HTR-8/SVneo (cell line): ENCODE results near the gene ABL1.
"Not testable (repeated sequence)": the region's sequence is repeated elsewhere in the genome, so short reads cannot be mapped to it uniquely, and the experiment has no call there.

Source experiments
- DNase-seq: peaks from one replicate; pipeline ENCODE4 v3.0.0; 2011; ENCODE audit warnings: low spot score, mixed read lengths; ENCODE audit not compliant: insufficient read length
- FAIRE-seq: peaks from 2 replicates; lab custom pipeline; 2011; peaks lifted over from hg19 to GRCh38; lab: Jason Lieb, UNC

The ABL1 gene

DNA sequence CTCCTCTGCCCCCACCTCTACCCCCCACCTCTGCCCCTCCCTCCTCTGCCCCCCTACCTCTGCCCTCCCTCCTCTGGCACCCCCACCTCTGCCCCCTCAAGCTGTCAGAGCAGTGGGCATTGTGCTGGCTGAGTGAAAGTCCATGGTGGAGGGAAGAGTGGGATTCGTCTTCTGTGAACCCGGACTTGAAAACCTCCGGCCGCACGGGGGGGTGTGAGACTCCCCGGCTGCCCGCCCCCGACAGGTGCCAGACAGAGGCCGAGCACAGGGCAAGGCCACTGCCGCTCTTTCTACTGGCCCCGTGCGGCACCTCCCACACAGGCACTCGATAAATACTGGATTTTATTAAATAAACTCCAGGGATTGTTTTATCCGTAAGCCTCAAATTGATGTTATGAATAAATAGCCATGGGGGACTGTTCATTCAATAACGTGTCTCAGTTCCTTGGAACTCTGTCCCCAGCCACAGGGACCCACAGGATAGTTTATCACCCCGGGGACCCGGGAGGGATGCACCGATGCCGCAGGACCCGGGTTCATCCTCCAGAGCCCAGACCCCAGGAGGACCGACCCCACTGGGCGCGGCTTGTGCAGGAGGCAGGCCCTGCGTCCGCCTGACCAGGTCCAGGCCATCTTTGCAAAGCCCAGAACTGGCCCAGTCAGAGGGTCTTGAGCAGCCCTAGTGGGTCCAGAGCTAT is 64.1 kb downstream of the ABL1 start:
- FAIRE-seq (no peak), DNase-seq (no peak)

DNA sequence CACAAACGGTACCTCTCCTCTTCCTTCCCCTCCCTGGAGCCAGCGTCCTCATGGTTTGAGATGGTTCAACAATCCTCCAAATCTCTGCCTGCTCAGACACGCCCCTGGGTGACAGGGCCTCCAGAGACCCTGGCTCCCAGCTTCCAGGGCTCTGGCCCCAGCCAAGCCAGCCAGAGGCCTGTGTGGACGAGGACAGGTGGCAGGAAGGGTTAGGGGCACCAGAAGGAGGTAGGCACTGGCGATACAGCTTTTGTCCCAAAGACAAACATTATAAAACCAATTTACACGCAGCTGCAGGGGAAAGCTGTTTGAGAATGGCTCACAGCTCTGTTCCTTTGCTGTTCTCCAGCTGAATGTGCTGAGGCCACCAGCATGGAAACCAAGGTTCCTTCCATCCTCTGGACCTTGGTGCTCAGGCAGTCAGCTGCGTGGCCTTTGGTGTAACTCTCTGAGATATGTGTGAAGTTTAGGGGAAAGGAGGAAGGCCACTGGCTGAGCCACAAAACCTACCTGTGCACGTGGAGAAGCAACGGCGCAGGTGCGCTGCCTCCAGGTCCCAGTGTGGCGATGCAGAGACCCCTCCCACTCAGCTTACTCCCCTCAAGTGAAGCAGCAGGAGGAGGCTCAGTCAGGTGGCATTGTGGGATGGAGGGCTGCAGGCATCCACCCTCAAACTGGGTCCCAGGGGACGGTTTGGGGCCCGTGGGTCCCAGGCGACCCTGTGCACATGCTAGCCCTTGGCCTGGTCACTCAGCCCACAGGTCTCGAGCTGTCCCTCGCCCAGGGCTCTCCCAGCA is 65.8 kb downstream of the ABL1 start:
- no peak for FAIRE-seq
- no peak for DNase-seq

DNA sequence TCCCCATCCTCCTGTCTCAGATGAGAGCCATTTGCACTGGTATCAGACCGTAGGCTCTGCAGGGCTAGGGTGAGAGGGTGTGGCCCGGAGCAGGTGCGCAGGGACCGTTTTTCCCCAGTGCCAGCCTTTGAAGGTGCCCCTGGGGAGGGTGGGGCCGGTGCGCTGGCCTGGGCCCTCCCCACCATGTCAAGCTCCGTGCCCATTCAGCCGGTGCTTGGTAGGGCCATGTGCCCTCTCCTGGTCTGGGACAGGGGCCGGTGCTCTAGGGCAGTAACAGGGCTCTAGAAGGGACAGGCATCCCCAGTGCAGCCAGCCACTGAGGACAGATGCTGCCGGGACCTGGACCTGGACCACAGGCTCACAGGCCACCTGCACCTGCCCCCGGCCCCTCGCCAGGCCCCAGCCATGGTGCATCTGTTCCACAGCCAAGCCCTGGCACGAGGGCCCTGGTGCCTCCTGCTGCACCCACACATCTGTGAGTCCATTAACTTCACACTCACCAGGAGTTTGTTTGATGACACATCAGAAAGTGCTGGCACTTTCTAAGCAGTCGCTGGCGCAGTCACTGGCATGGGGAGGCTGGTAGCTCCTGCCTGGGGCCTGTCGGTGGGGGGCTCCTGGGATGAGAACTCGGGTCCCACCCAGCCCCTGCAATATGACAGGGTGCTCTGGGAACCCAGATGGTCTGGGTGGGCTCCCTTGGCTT is 66.6 kb downstream of the ABL1 start:
- DNase-seq, result no peak

DNA sequence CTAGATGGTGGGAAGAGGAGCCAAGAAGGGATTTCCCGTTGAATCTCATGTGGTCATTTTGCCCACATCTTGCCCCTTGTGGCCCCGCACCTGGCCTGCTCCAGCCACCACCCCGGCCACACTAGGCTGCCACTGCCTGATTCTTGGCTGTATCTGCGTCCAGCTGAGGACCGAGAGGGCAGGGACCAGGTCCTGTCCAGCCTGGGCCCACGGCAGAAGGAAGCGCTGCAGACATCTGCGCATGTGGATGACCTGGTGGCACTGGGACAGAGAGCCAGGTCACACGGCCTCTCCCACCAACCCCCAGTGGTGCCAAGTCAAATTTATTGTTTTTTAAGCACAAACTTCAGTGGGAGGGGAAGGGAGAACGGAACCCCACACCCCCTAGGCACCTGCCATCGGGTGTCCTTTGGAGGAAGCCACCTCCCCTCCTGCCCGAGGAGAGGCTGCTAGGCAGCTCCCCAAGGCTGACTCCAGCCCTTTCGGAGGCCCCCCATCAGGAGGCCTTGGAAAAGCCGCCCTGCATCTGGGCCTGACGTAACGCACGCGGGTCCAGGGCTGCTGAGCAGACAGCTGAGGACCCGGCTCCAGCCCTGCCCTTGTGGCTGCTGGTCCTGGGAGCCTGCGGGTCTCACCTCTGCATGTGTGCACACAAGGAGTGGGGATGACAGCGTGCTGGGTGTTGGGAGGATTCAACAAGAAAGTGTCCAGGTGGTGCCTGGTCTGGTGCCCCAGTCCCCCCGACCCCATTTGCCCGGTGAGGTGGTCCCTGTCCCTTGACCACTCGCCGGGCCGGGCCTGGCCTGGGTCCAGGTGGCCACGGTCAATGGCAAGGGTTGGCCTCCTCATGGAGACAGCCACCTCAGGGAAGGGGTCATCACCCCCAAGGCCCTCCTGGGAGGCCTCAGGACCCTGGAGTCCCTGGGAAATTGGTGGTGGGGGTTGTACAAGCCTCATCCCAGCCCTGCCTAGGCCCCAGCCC is 67.4 kb downstream of the ABL1 start:
- DNase-seq (no peak), FAIRE-seq (no peak)

More for the DNA sequence above, 66.6 kb downstream of the ABL1 start:
- FAIRE-seq, result no peak

DNA sequence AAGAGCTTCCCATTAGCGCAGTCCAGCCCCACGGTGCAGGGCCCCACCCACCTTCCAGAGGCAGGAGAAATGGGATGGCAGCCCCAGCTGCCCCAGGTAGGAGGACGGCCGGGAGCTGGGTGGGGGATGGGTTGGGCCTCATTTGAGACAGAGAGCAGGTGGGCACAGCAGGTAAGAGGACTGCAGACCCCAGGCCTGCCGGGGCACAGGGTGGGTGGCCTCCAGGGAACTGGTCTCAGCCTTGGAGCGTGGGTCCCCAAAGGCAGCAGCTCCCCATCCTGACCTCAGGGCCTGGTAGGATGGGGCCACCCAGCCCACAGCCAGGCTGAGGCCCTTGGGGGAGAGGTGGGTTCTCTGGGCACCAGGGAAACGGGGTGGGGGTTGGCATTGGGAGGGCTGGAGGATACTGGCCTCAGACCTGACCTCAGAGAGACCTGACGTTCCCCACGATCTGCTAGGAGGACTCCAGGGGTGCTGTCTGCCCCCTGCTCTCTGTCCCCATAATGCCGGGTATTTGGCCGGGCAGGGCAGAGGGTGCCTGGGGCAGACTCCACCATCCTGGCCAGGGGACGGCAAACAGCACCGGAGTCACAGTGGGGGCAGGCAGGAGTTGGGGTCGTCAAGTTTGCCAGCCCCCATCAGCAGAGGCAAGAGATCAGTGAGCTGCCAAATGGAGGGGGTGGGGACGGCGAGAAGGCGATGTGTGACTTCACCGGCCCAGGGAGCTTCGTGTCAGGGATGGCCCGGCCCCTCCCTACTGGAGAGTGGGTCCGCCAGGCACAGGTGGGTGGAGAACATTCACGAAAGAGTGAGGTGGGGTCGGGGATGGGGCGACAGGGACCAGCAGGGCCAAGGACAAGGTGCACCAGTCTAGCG is 68.4 kb downstream of the ABL1 start:
- DNase-seq (no peak), FAIRE-seq (no peak)

DNA sequence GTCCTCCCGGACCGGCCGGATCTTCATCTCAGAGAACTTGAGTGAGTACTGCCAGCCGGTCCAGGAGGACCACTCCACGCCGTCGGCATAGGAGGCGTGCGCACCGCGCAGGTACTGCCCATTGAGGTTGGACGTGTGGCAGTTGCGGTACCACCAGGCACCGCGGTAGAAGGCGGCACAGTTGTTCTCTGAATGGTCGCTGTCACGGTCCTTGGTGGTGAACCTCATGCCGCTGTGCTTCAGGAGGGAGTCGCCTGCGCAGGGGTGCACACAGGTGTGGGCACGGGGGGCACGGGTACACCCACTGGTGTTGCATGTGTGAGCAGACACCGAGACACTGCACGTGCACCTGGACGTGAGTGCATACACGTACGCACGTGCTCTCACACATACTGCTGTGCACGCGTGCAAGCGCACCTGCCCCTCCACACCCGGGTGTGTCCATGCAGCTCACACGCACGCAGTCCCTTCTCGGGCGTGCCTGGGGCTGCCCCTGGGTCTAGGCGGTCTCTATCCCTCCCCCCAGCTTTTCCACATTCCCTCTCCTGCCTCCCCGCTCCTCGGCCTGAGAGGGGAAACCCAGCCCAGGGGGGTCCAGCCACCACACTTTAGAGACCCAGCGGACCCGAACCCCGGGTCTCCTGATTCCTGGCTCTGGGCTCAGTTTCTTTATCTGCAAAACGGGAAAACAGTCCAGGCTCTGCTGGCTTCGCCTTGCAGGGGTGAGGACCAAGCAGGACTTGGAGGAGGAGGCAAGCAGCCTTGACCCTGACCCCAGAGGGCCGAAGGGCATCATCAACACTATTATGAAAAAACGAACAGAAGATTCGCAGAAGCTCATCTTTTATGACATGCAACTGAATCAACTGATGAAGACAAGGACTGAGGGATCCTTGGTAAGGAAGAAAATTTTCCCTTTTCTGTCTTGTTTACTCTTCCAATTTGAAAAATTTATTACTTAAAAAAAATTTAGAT is 69.3 kb downstream of the ABL1 start:
- DNase-seq (no peak), FAIRE-seq (no peak)

DNA sequence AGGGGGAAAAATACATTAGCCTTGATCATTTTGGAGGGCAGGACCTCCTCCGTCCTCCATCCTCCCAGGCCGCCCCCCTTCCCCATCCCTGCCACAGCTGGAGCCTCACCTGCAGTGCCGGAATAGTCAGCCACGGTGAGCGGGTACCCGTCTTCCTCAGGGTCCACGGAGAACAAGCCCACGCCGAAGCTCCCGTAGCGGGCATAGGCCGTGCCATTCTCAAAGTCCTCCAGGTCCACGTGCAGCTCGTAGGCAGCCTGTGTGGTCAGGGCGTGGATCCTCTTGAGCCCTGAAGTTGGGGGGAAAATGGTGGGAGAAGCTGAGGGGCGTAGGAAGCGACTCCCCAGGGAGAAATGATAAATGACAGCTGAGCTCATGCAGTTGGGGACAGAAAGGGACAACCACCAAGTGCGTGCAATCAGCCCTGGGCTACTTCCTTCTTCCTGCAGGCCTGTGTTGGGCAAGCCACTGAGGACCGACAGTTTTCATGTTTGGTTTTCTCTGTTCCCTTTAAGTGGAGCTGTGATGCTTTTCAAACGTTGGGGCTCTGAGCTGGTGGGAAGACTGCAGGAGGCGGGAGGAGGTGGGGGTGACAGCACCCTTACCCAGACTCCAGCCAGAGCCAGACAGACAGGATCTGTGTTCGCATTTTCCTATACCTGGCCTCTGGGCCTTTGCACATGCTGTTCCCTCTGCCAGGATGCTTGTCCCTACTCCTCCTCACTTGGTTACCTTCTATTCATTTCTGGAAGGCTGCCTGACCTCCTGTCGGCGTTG is 70.3 kb downstream of the ABL1 start:
- FAIRE-seq, result no peak
- no peak for DNase-seq

DNA sequence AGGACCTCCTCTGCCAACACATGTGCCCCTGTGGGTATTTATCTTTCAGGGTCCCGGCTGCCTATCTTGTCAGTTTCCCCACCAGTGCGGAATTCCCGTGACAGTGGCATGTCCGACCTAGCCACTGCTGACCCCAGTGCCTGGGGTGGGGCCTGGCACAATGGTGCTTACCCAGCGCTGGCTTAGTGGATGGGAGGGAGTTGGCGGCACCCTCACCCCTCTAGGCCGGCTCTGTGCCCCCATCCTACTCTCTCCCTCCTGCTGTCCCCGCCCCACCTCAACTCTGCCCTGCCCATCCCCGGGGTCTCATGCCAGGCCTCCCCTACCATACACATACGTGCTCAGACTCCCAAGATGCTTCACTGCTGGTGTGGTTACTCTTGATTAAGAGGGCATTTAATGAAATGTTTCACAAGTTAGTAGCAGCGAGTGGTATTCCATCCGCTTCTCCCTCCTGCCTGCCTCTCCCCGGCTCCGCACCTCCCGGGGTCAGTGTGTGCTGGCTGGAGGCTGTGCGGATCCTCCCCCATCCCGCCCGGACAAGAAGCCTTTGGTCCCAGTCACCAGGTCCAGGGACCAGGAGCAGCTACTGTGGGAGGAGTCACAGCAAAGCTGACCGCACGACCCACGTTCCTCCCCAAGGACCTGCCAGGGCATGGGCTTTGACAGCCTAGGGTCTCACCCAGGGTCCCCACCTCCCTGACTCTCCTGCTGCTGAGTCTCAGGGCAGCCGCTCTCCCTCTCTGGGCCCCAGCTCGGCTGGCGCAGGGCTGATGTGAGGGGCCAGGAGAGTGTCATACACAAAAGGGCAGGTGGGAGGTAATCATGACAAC is 71.1 kb downstream of the ABL1 start:
- DNase-seq (no peak), FAIRE-seq (no peak)

DNA sequence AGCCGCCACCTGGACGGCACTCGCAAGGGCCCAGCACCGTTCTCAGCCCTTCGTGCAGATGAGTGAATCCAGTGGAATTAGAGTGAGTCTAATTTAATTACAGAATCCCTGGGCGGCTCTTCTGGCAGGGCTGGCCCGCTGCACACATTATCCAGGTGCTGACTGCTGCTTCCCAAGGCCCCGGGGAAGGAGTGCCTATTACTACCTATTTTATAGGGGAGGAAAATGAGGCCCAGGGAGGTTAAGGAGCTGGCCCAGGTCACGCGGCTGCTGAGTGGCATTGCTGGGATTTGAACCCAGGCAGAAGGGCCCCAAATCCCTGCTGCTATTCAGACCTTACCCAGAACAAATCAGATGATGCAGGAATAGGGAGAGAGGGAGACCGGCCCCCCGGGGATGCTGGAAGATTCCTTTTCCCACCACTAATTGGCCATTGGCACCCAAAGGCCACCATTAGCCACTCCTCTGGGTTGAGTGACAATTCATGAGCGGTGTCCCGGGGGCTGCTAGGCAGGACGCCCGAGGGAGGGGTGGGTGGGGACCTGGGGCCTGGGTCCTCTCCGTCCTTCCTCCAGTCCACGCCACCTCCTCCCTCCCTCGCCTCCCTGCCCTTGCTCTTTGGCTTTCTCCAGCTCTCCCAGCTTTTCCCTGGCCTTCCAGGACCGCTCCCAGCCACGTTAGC is 71.8 kb downstream of the ABL1 start:
- DNase-seq, result no peak
- FAIRE-seq, result no peak

DNA sequence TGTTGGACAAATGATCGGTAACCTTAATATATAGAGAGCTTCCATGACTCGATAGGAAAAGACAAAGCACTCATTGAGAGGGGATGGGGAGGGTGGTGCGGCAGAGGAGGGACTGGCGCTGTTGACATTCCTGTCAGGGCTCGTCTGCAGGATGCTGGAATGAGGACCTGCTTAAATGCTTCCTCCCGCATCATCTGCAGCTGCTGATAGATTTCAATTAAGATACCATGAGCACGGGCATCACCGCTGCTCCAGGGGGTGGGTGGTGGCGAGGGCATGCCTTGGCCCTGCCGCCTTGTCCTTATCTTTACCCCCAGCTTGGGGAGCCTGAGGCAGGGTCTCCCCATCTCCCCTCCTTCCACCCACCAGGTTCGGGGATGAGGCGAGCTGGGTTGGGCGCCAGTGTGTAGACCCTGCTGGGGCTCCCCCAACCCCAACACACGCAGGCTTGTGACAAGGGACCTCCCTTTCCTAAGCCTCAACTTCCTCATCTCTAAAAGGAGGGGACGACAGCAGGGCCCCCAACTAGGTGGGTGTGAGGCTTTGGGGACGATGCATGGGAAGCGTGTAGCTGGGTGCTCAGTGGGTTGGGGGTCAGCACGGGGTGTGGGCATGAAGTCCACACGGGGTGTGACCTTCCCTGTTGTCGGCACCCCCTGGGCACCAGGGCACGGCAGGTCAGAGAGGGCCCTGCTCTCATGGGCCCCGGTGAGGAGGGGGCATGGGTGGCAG is 73.3 kb downstream of the ABL1 start:
- DNase-seq, result no peak
- FAIRE-seq, result no peak

DNA sequence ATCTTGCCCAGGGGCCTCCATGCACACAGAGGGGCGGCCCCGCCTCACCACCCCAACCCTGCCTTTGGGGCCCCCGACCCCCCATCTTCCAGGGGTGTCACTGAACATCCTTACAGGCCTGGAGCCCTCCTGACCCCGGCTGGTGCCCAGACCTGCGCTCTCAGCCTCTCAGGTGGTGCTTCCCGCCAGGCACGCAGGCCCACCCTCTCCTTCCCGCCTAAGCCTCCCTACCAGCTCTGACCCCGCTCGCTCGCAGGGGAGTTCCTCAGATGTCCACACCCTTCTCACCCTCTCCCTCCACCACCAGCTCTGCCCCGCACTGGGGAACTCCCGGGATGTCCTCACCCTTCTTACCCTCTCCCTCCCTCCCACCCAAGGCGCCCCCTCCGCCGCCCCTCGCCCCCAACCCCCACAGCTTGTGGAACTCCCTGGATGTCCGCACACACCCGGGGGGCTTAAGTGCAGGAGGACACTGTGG is 73.9 kb downstream of the ABL1 start:
- no peak for DNase-seq
- FAIRE-seq, result no peak

DNA sequence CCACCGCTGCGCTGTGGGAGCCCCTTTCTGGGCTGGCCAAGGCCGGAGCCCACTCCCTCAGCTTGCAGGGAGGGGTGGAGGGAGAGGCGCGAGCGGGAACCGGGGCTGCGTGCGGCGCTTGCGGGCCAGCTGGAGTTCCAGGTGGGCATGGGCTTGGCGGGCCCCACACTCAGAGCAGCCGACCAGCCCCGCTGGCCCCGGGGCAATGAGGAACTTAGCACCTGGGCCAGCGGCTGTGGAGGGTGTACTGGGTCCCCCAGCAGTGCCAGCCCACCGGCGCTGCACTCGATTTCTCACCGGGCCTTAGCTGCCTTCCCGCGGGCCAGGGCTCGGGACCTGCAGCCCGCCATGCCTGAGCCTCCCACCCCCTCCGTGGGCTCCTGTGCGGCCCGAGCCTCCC is 75.0 kb downstream of the ABL1 start:
- not testable (repeated sequence) for FAIRE-seq, DNase-seq

DNA sequence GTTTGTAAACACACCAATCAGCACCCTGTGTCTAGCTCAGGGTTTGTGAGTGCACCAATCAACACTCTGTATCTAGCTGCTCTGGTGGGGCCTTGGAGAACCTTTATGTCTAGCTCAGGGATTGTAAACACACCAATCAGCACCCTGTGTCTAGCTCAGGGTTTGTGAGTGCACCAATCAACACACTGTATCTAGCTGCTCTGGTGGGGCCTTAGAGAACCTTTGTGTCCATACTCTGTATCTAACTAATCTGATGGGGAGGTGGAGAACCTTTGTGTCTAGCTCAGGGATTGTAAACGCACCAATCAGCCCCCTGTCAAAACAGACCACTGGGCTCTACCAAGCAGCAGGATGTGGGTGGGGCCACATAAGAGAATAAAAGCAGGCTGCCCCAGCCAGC is 75.6 kb downstream of the ABL1 start:
- FAIRE-seq, DNase-seq: not testable (repeated sequence)

DNA sequence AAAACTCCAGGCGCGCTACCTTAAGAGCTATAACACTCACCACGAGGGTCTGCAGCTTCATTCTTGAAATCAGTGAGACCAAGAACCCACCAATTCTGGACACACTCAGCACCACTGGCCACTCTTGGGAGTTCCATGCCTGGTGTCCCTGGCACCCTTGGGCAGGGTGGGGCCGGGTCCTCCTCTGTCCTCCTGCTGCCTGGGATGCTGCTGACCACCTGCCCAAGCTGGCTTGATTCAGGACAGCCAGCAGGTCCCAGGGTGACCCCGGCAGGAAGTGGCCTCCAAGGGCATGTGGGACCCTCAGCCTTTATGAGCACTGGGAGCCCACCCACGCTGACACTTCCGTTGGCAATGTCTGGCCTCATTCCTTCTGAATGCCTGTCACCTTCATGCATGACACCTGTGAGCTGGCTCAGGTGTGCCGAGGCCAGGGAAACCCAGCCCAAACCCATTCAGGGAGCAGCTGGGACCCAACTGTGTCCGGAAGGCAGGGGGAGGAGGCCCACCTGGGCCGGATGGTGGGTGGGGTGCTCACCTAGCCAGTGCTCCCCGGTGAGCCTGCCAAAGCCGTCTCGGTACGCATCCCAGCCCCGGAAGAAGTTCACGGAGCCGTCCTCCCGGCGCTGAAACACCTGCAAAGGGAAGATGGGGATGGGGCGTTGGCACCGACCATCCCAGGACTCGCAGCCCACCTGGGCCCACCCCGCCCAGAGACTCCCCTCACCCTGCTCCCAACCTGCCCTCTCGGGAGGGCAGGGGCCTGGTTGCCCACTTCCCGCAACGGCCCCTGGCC is 76.4 kb downstream of the ABL1 start:
- FAIRE-seq (no peak), DNase-seq (no peak)
